ENCODE results near the gene SAFB. TPM values are rescaled to one million over a fixed set of nuclear protein-coding genes. Genes with fewer than 3 reads are reported as not detected.

The SAFB gene
- total and polyA plus RNA-seq, 2 experiments from 2014 or later = 50.2 to 75.8 TPM

DNA sequence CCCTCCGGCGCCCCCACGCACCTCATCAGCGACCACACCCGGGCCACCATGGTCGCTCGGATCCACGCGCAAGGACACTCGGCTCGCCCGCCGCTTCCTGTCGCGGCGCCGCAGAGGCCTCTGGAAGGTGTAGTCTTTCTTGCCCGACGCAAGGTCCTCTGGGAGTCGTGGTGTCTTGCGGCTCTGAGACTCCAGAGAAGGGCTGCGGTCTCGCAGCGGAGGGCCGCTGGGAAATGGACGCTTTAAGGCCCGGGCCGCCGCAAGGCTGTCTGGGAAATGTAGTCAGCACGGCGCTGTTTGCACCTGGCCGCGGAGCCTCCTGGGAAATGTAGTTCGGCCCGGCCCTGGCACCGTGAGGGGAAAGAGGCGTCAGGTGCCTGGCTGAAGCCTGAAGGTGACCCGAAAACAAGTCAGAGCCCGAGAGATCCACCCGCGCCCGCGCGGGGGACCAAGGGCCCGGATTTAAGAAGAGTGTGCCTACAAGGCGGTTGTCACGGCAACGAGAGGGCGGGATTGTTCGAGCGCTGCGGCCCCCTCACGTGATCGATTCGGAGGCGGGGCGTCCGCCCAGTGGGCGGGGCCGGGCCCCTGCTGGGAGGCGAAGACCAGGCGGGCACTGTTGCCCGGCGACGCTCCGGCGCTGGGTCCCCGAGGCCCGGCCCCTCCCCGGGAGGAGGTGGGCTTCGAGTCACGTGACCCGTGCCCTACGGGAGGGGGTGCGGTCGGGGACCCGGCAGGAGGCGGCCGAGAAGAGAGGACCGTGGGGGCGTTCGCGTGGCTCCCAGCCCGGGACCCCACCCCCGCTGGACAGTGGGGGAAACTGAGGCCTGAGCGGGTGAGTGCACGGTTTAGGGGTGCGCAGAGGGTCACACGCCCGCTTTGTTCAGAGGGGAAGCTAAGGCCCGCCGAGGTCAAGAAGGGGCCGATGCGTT, 57.8 kb downstream of the SAFB start, which contains the start of the genes HSD11B1L and MICOS13:
HSD11B1L (plus strand) TSS at position 591 of the 932 bp plus-strand sequence. CDS start 3,806 bp downstream, outside the sequence.
MICOS13 (minus strand) TSS at position 80 of the 932 bp plus-strand sequence; CDS start at position 50, 30 bp downstream.
- DNase-seq (ENCODE audit: low spot score) = peak; percentile 99
- 3% methylated on average over 71 of the region's 94 CpGs for WGBS (ENCODE audit: low lambda C conversion rate, missing lambda C conversion rate)
- no peaks in the 10 kb centered on the region for H3K27me3 ChIP-seq
- no peaks in the 10 kb centered on the region for H3K9me3 ChIP-seq (ENCODE audit: low read depth)
- peak within 1 kb of the TSS; percentile 58 for H2AFZ ChIP-seq
- peak within 1 kb of the TSS; percentile 91 for H3K4me2 ChIP-seq
- no peaks in the 10 kb centered on the region for H3K9me2 ChIP-seq (replicated peaks; ENCODE audit: insufficient read depth)
- peak within 1 kb of the TSS; percentile 77 for H3K27ac ChIP-seq
- H3K36me3 ChIP-seq (replicated peaks; ENCODE audit: insufficient read depth, low read depth) = no peaks in the 10 kb centered on the region
- peaks cover 13% of the 10 kb centered on the region for H3K79me2 ChIP-seq
- H4K20me1 ChIP-seq (ENCODE audit: insufficient read depth, poor library complexity, severe bottlenecking) = no peaks in the 10 kb centered on the region
- TF ChIP-seq, protein P1, sequence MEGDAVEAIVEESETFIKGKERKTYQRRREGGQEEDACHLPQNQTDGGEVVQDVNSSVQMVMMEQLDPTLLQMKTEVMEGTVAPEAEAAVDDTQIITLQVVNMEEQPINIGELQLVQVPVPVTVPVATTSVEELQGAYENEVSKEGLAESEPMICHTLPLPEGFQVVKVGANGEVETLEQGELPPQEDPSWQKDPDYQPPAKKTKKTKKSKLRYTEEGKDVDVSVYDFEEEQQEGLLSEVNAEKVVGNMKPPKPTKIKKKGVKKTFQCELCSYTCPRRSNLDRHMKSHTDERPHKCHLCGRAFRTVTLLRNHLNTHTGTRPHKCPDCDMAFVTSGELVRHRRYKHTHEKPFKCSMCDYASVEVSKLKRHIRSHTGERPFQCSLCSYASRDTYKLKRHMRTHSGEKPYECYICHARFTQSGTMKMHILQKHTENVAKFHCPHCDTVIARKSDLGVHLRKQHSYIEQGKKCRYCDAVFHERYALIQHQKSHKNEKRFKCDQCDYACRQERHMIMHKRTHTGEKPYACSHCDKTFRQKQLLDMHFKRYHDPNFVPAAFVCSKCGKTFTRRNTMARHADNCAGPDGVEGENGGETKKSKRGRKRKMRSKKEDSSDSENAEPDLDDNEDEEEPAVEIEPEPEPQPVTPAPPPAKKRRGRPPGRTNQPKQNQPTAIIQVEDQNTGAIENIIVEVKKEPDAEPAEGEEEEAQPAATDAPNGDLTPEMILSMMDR (IDR thresholded peaks at IDR 0.05; ENCODE audit: poor library complexity) = no peak
- TF ChIP-seq EZH2phosphoT487 (IDR thresholded peaks at IDR 0.05; ENCODE audit: low read depth, severe bottlenecking, unreplicated experiment) (no peak), EZH2 (IDR thresholded peaks at IDR 0.05; ENCODE audit: borderline replicate concordance) (no peak)
- H3K4me1 ChIP-seq (ENCODE audit: insufficient read depth) = no peaks in the 10 kb centered on the region
- H3K4me3 ChIP-seq = peak within 1 kb of the TSS; percentile 63

DNA sequence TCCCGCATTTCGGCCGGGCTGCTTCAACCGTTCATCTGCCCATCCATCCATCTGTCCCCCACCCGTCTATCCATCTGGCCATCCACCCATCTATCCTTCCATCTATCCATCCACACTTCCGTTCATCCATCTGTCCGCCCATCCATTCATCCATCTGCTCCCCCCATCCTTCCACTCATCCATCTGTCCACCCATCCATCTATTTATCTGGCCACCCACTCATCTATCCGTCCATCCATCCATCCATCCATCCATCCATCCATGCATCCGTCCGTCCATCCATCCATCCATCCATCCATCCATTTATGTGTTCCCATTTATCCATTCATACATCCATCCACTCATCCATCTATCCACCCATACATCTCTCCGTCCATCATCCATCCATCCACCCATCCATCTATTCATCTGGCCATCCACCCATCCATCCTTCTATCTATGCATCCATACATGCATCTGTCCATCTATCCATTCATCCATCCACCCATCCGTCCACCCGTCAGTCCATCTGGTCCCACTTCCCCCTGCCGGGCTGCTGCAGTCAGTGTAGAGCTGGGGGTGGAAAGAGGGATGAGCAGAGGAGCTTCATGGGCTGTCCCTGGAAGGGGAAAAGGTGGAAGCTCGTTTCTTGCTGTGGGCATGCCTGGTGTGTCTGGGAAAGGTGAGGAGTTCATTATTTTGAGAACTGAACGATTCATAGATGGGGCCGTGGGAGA, 58.7 kb downstream of the SAFB start:
- WGBS (ENCODE audit: low lambda C conversion rate, missing lambda C conversion rate) = 85% methylated on average over 13 of the region's 17 CpGs
- TF ChIP-seq, protein P1 (IDR thresholded peaks at IDR 0.05; ENCODE audit: poor library complexity) = no peak
- TF ChIP-seq EZH2 (IDR thresholded peaks at IDR 0.05; ENCODE audit: borderline replicate concordance) (no peak), EZH2phosphoT487 (IDR thresholded peaks at IDR 0.05; ENCODE audit: low read depth, severe bottlenecking, unreplicated experiment) (no peak)
- H3K27ac ChIP-seq = no peak overlapping the region

DNA sequence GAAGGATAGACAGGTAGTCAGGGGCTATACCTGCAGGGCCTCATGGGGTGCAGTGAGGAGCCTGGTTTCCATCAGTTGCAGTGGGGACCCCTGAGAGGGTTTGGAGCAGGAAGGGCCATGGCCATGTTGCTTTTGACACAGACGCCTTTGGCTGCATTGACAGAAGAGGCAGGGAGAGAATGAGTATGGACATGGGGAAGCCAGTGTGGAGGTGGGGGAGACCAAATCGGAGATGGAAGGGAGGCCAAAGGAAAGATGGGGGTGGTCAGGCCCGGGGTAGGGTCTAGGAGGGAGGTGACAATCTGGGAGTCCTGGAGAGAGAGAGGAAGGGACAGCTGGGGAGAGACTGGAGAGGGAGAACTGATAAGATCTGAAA, 59.2 kb downstream of the SAFB start:
- Histone ChIP-seq H3K4me2 (peak overlapping the region; percentile 89), H3K27me3 (no peaks in the 10 kb centered on the region), H3K79me2 (peaks cover 13% of the 10 kb centered on the region), H3K9me2 (replicated peaks; ENCODE audit: insufficient read depth) (no peaks in the 10 kb centered on the region), H3K36me3 (replicated peaks; ENCODE audit: insufficient read depth, low read depth) (no peaks in the 10 kb centered on the region), H2AFZ (no peak overlapping the region), H3K4me3 (no peak overlapping the region), H3K9me3 (ENCODE audit: low read depth) (no peaks in the 10 kb centered on the region), H3K27ac (no peak overlapping the region), H3K4me1 (ENCODE audit: insufficient read depth) (no peaks in the 10 kb centered on the region), H4K20me1 (ENCODE audit: insufficient read depth, poor library complexity, severe bottlenecking) (no peaks in the 10 kb centered on the region)
- TF ChIP-seq, protein P1 (IDR thresholded peaks at IDR 0.05; ENCODE audit: poor library complexity) = no peak
- TF ChIP-seq EZH2phosphoT487 (IDR thresholded peaks at IDR 0.05; ENCODE audit: low read depth, severe bottlenecking, unreplicated experiment) = no peak
- TF ChIP-seq EZH2 (IDR thresholded peaks at IDR 0.05; ENCODE audit: borderline replicate concordance) = no peak
- WGBS (ENCODE audit: low lambda C conversion rate, missing lambda C conversion rate) = 92% methylated on average over 3 of the region's 3 CpGs
- DNase-seq (ENCODE audit: low spot score) = no peak

More for the DNA sequence above, 58.7 kb downstream of the SAFB start:
- no peaks in the 10 kb centered on the region for H3K9me2 ChIP-seq (replicated peaks; ENCODE audit: insufficient read depth)
- H3K4me3 ChIP-seq = no peak overlapping the region
- H3K27me3 ChIP-seq = no peaks in the 10 kb centered on the region
- H3K9me3 ChIP-seq (ENCODE audit: low read depth) = no peaks in the 10 kb centered on the region
- H3K79me2 ChIP-seq = peaks cover 13% of the 10 kb centered on the region
- DNase-seq (ENCODE audit: low spot score) = peak; percentile 4
- H2AFZ ChIP-seq = peak overlapping the region; percentile 58
- no peaks in the 10 kb centered on the region for H3K4me1 ChIP-seq (ENCODE audit: insufficient read depth)
- no peaks in the 10 kb centered on the region for H3K36me3 ChIP-seq (replicated peaks; ENCODE audit: insufficient read depth, low read depth)
- H4K20me1 ChIP-seq (ENCODE audit: insufficient read depth, poor library complexity, severe bottlenecking) = no peaks in the 10 kb centered on the region
- H3K4me2 ChIP-seq = peak overlapping the region; percentile 89
